Pons (tissue), 1 donor: ENCODE results near the gene C2CD4B.

Experiments used
- DNase-seq: peaks from one replicate; pipeline ENCODE4 v3.0.0-alpha.2; 2016; ENCODE audit warnings: low spot score

The C2CD4B gene

DNA sequence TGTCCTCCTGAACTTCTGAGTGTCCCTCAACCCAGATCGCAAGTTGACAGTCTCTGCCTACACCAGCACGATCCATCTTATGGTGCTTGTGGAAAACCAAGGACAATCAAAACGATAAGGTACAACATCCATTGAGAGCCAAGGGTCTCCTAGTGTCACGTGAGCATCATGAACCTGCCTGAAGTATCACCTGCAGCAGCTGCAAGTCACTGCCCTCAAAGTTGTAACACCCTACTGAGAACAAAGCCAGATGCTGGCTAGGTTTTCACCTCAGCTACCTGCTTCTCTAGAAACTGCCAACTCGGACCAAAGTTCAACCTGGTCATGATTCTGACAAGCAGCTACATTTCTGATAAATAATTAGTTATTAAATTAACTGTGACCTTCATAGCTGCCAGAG lies 17.5 kb downstream of the C2CD4B start:
- no peak for DNase-seq

DNA sequence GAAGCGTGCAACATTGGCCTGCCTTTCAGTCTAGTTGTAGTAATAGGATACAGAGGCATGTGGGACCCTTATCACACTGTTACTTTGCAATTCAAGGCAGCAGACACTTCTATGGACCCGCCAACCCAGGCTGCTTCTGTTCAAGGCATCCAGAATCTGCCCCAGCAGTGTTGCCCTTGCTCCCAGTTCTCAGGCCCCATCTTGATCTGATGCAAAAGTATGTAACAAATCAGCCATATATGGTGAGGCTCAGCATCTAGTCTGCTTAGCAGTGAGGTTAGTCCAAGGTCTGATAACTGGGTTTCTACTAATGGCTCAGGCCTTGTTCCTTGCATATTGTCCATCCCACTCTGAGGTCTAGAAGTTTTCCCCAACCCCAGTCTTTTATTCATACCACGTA lies 17.9 kb downstream of the C2CD4B start:
- no peak for DNase-seq

DNA sequence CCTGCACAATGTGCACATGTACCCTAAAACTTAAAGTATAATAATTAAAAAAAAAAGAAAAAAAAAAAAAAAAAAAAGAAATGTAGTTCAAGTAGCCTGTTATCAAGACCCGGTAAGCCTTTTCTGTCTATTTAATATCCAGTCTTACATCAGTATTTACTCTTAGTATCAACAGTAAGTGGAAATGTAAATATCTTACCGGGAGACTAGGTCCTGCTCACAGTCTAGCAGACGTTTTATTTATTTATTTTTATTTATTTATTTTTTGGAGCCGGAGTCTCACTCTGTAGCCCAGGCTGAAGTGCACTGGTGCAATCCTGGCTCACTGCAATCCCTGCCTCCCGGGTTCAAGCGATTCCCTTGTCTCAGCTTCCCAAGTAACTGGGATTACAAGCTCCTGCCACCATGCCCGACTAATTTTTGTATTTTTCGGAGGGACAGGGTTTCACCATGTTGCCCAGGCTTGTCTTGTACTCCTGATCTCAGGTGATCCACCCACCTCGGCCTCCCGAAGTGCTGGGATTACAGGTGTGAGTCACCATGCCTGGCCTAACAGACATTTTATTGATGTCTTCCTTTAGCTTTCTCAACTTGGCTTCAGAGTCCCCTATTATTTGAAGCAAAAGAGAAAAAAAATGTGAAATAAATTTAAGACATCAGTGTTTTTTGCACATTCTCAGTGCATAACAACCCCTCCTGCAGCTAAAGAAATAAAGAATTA lies 19.9 kb downstream of the C2CD4B start:
- DNase-seq: no peak

DNA sequence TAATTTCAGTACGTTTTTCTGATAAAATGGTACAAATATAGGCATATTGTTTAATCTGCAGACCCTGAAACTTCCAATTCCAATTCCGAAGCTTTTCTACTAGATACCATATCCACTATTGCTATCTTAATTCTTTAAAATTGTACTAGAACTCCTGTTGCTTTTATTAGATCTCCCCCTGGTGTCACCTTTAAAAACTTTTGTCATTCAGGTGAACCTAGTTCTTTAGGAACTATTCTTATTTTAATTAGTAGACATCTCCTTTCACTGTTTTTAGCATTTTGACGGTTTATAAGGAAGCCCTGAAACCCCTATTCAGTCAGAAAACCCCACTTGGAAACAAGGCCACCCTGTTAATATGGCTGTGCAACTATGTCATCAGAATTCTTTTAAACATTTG lies 22.3 kb downstream of the C2CD4B start:
- DNase-seq: no peak

DNA sequence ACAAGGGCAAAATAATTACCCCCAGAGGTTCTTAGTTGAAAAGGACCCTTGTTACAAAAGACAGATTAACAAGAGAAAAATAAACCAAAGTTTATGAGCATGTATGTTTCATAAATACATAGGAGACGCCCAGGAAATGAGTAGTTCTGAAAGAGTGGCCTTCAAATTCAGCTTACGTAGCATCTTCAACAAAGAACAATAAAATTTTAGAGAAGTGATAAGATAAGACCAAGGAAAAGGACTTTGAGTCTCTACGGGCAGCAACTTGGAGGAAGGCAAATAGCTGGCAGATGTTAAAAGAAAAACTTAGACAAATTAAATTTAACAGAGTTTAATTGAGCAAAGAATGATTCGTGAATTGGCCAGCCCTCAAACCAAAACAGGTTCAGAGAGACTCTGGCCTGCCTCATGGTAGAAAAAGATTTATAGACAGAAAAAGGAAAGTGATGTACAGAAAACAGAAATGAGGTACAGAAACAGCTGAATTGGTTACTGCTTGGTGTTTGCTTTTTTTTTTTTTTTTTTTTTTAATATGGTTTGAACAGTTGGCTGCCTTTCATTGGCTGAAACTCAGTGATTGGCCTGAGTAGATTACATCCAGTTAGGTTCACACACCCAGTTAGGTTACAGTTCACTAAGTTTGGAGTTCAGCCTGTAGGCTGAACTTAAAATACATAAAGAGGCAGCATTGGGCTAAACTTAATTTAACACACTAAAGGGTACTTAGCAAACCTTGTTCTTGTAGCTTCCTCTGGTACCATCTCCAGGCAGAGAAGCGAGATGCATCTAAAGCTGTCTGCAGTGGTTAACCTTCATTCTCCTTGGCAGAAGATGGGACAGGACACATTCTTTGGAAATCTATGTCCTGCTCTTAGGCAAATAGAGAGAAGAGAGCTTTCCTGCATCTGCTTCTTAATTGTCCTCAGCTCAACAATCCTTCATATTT lies 23.2 kb downstream of the C2CD4B start:
- DNase-seq: no peak

DNA sequence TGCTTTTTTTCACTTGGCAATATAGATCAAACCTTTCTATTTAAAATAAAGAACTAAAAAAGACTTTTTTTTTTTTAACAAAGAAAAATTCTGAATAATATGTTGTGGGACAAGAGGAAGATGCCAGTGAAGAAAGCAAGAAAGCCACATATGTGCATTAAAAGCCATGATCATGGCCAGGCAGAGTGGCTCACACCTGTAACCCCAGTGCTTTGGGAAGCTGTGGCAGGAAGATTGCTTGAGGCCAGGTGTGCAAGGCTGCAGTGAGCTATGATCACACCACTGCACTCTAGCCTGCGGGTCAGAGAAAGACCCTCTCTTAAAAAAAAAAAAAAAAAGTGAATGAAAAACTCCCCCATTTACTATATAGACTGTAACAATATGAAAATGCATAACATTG lies 23.9 kb downstream of the C2CD4B start:
- DNase-seq: no peak

DNA sequence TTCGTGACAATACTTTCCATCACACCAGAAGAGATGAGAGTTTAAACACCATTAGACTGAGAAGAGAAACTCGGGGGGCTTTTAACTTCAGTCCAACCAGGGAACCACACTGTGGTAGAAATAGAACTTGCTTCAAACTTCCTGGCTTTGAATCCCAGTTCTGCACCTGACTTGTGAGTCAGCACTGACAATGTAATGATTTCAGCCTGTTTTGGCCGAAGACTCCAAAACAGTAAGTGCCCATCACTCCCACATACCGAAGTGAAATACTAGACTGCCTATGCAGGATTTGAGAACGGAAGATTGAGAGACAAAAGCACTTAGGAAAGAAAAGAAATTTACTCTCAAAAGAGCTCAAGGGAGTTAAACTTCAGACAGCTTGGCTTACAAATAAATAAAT lies 27.0 kb downstream of the C2CD4B start:
- no peak for DNase-seq

DNA sequence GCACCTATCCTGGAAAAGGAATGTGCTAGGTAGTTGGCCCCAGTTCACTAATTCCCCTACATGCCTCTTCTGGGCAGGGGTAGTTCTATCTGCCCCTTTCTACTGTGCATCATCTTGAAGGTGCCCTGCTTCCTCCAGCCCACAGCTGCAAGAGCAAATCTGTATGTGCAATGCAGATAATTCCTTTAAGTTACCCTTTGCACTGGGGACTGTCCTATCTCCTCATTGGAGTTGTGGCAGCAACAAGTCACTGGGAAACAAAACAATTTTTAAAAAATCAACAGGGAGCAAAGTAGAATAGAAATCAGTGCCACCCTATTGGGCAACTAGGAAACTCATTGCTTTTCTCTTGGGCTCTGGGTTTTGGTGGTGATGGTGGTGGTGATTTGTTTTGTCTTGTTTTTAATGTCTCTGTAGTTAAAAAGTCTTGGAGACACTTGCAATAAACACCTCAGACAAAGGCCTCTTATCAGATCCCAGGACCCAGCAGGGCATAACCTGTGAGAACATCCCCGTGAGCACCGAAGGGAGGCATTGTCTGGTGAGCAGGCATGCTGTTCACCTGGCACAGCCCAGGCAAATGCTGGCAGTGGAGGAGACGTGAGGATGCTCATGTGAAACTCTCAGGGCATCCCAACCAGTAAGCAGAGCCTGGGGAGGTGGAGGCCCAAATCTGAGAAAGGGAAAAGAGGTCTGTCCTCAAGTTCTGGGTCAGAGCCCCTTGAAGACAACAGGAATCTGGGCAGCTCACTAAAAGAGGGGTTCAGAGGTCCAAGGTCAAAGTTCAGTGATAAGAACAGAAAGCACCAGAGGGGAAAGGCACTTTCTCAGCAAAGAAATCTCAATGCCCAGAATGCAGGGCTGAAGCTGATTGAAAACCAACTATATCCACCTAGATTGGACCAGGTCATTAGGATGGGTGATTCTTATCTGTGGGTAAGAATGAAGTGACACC lies 27.9 kb downstream of the C2CD4B start:
- DNase-seq: no peak

DNA sequence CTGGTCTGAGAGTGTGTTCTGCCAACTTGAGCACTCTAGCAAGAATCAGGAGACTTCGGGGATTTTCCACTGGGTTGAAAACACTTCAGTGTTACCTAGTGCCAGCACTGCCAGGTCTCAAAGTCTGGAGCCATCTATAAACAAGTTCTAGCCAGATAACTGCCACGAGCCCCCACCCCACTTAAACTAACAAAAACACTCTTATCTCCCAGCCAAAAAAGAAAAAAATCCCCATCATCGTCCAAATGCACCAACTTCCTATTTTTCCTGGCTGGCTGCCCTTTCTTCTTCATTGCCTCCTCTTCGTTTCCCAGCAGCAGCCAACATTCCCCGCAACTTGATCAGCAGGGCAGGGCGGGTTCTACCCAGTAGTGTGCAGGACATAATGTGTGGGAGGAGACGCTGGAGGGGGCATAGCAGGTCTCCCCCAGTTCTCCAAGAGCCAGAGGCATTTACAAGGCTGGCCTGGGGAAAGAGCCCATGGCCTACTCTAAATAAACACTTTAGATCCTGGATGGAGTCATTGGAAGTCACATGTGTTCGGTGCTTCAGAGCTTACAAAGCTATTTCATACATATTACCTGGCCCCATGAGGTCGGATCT lies 29.5 kb downstream of the C2CD4B start:
- DNase-seq: no peak

DNA sequence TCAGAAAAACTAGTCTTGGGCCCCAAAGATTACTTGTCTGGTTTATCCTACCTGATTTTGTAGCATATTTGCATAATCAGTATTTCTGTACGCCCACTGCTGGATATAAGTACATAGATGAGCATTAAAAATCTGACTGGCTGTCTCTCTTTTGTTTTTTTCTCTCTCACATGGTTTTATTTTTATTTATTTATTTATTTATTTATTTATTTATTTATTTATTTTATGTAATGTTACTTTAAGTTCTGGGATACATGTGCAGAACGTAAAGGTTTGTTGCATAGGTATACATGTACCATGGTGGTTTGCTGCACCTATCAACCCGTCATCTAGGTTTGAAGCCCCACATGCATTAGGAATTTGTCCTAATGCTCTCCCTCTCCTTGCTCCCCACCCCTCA lies 31.9 kb downstream of the C2CD4B start:
- DNase-seq: no peak

DNA sequence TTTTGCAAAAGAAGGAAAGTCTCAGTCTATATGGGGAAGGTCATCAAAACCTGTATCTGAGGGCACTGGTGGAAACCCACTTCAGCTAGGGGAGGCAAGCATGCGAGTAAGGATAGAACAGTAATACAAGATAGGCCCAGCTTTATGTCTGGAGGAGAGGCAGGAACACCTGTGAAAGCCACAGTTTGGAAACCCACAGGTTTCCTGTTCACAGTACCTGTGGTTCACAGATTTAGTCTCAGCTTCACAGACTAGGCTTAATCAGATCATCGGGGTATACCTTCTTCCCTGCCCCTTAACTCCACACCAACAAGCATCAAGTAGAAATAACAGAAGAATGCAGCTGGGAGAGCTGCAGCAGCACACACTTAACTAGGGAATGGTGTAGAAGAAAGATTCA lies 36.2 kb downstream of the C2CD4B start:
- no peak for DNase-seq

DNA sequence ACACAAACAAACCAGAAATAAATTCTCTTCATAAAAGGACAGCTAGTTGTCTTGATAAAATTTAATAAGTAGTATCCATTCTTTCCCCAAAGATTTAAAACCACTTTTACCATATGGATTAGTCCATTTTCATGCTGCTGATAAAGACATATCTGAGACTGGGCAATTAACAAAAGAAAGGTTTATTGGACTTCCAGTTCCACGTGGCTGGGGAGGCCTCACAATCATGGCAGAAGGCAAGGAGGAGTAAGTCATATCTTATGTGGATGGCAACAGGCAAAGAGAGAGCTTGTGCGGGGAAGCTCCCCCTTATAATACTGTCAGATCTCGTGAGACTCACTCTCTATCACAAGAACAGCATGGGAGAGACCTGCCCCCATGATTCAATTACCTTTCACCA lies 38.7 kb downstream of the C2CD4B start:
- no peak for DNase-seq

DNA sequence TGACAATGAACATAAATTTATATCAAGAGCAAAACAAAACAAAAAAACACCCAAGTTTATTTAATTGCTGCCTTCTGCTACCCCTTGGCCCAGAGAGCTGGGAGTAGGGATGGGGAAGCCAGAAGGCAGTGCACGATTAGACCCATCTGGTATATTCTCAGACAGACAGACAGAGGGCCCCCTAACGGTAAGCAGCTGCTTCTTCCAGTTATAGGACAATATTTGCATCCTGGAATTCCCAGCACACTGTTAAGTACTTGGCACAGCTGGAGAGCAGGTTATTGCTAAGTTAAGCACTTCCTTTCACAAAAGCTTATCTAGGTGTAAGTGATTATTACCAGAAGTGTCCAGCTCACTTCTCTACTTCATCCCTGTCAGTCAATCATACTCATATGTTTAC lies 39.3 kb downstream of the C2CD4B start:
- DNase-seq: peak; percentile 7

DNA sequence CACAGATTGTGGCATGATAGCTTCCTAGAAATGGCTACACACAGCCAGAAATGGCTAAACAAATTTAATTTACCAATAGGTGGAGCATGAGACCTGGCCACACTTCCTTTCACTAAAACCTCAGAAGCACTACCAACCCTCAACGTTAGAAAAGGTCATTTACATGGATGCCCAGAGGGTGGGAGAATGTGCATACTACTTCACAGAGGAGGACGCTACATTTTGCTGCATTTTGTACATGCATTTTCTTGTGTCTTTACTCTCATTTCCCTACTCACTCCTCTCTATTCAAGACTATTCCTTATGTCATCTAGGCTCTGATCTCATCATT lies 40.1 kb downstream of the C2CD4B start:
- DNase-seq: no peak

DNA sequence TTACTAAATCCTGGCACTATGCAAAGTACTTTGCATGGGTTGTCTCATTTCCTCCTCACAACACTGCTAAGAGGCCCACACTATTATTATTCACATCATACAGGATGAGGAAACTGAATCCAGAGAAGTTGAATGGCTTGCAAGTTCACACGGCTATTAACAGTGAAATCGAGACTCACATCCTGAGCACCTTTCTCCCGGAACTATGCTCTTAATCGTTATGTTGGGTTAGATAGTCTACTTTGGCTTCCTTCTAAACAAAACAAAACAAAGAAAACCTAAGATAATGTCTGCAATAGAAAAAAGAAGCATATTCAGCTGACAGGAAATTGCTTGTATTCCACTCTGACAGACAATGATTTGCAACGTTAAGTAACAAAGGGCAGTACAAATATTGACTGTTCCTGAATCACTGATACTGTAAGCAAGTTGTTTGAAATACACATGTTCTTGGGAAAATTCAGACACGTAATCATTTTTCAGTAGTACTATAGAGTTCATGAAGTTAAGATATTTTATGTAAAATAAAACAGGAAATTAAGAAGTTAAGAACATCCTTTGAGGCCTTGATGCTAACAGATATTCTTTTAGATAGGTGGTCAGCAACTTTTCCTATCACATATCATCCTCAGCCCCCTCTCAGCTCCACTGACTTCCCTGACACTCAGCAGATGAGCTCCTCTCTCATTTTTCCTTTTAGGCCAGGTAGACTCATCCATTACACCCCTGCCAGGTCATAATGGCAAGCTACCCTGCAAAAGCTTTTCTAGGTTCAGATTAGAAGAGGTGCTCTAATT lies 40.7 kb downstream of the C2CD4B start:
- no peak for DNase-seq

DNA sequence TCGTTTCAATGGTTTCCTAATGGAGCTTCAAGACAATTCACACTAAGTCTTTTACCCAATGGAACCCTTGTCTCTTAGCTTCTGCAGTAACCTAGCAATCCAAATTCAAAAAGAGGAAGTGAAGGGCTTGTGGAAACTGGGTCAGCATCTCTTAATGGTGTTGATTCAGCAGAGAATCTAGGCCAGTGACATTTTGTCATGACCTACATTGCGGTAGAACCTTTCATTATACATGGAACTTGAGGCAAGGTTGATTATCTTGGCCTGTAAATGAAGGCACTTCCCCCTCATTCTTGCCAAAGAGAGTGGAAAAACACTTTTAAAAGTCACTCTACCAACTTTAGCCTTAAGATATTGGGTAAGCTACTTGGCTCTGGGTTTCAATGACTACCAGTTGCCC lies 42.8 kb downstream of the C2CD4B start:
- peak; percentile 35 for DNase-seq

DNA sequence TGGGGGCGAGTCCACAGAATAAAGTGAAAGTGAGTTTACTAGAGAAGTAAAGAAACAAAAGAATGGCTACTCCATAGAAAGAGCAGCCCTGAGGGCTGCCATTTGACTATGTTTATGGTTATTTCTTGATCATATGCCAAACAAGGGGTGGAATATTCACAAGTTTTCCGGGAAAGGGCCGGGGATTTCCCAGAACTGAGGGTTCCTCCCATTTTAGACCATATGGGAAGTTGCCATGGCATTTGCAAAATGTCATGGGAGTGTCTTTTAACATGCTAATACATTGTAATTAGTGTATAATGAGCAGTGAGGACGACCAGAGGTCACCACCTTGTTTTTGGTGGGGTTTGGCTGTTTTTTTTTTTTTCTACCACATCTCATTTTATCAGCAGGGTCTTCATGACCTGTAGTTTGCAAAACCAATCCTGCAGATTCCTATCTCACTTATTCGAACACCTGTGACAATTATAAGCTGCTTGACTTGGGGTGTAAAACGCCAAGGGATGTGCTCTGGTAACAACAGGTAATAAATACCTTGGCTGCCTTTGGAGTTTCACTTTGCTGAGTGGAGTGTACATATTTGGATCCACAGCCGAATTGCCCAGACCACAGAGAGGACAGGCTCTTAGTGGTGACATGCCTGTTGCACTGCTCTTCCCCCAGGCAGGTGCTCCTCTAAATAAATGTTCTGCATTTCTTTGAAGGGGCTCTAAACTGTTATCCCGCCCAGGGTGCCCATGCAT lies 43.6 kb downstream of the C2CD4B start:
- no peak for DNase-seq

DNA sequence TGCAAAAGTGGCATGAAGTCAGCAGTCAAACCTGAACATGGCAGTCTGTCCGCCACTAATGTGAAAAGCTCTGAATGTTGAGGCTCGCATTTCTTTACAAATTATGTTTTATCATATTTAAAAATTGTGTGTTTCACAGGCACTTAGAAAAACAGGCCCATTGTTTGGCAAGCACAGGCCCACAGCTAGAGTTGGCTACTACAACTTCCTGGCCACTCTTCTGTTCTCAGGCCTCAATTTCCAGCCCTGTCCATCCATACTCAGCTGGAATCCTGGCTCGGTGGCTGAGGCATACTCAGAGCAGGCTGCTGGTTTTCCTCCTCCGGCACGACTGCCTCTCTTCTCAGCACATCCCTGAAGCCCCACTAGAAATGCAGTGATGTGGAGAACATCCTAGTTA lies 44.3 kb downstream of the C2CD4B start:
- DNase-seq: no peak

DNA sequence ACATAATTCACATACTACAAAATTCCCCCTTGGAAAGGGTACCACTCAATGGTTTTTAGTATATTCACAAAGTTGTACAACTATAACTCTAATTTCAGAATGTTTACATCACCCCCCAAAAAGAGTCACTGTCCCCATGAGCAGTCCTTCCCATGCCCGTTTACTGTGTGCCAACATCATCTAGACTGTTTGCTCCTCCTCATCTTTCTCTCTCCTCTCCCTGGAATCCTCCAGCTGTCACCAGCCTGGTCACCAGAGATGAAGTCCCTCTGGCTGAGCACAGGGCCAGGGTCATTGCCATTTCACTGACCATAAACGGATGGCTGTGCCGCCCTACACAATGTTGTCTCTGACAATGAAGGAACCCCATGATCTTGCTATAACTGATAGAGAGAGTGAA lies 45.2 kb downstream of the C2CD4B start:
- DNase-seq: no peak

DNA sequence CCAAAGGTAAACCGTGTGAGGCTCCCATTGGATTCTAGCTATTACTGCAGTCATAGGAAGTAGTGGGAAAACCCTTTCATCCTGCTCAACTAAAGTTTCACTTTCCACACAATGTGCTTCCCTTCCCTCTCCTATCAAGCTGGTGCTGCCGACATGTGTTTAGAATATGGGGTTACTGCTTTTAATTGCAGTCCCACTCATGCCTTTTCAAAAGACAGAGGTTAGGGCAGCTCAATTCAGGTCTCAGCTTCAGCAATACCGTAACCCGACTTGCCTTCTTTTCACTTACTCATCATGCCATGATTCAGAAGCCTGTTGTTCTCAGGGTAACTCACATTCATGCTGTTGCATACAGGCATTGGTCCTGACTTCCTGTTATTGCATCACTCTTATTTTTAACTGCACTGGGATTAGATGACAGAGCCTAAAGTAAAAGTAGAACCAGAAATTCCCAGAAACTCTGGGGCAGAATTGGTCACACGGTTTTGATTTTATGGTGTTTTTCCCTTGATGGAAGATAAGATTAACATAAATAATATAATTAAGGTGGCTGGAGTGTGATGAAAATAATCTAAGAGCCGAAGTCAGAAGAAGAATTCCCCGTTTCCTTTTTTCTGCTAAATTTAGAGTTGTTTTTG lies 45.7 kb downstream of the C2CD4B start:
- peak; percentile 26 for DNase-seq
